Stimulated activated CD4-positive, alpha-beta T cell treated with anti-CD3 and anti-CD28 coated beads, TNF-alpha, amount 100 ng/mL, for 4 hours (primary cell): Measurements from ENCODE around the gene KCNIP3.

Source experiments
- DNase-seq, 3 experiments: peaks; one replicate each; pipeline ENCODE4 v3.0.0-alpha.2; 2020; ENCODE audit warnings: low read depth in 3 of 3

KCNIP3 gene

DNA sequence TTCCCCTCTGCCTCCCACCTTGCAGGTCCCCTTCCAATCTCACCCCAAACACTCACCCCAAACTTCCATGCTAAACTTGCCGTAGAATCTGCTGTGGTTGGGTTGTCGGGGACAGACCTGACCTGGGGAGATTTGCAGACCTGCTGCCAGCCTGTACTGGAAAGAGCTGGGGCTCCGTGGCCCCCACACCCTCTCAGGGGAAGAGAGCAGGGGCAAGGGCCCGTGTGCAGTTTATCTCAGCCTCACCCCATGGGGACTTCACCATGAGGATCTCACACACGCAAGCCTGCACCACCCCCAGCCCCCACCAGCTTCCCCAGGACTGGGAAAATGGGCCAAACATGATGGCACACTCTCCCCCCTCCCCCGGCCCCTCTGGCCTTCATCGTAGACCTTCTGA, 30.7 kb downstream of the KCNIP3 start:
- no peak for DNase-seq

DNA sequence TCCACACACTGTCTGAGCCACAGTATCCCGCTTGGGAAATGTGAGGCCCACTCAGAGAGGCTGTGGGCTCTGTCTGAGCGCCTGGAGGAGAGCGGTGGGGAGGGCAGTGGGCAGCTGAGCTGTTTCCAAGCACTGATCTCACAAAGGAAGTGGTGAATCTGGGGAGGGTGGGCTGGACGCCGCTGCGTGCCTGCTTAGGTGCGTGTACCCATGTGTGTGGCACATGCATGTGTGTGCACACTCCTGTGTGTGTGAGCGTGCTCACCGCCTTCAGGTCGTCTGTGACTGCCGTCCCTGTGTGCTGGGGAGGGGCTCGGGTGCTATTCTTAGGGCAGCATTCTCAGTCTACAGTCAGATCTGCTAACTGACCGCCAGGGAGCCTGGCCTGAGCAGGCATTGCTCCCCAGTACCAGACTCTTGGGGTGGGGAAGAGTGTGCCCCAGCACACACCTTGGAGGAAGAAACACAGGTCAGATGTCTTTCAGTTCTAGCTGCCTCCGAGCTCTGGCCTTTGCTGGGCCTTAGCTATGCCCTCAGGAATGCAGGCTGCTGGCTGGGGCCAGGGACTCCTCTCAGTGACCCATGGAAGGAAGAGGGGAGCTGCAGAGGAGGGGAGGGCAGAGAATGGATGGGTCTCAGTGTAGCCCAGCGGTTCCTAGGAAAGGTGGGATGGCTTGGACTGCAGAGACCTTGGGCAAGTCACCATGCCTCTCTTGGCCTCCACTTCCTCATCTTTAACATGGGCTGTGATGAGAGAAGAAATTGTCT, 31.4 kb downstream of the KCNIP3 start:
- DNase-seq = no peak

GRCh38 chr2:95329401-95329800, 32.3 kb downstream of the KCNIP3 start:
- no peak for DNase-seq

- no peak for DNase-seq
These were observed 33.0 kb downstream of the KCNIP3 start for GRCh38 chr2:95329891-95330793.

- no peak for DNase-seq
These were observed 33.7 kb downstream of the KCNIP3 start for GRCh38 chr2:95330794-95331338.

DNA sequence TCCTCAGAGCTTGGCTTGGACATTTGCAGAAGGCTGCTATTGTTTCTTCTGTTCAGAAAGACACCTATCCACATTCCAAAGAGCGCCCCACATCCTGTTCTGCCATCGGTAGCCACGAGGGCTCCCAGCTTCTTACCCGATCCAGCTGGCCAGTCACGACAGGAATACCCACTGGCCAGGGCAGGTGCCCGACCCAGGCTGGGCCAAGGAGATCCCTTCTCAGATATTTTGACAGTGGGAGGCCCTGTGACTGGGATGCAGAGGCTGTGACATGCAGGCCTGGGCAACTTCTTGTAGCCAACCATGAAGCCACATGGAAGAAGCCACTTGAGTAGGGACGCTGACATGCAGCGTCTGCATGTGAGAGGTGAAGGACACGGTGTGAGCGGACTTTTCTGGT, 34.5 kb downstream of the KCNIP3 start:
- DNase-seq = no peak

GRCh38 chr2:95332036-95332435, 34.9 kb downstream of the KCNIP3 start:
- DNase-seq = no peak

GRCh38 chr2:95333056-95333455, 35.9 kb downstream of the KCNIP3 start:
- DNase-seq = no peak

DNA sequence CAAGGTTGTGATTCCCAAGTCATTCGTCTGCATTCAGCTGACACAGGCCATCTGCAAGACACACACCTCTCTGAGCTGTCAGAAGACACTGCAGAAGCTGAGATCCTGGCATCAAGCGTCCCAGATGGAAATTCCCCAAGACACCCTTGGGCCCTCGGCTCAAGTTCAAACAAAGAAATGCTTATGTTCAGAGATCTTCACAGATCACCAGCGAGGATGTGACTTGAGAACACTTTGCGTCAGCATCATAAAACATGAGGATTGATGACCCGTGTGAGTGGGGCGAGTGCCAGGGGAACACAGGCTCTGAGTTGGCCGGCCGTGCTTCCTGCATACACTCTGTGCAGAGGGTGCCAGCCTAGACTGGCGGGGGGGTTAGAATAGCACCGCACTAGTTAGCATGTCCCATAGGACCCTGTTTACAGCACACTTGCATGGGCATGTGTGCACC, 36.8 kb downstream of the KCNIP3 start:
- no peak for DNase-seq

GRCh38 chr2:95334916-95335641, 37.9 kb downstream of the KCNIP3 start:
- DNase-seq = no peak

GRCh38 chr2:95336406-95336805, 39.3 kb downstream of the KCNIP3 start:
- no peak for DNase-seq

DNA sequence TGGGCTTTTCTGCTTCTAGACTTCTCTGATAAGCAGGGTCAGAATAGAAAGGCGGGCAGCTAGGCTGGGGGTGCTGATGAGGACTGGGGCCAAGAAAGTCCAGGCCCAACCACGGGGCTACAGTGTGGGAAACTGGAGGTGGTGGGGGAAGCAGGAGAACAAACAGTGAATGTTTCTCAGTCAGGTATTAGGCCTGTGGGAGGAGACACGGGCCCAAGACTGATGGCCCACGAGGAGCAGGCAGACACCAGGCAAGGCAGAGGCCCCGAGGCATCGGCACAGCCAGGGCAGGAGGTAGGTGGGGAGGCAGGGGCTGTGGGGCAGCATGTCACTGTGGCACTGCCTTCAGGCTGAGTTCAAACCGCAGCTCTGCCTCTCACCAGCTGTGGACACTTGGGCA, 40.7 kb downstream of the KCNIP3 start:
- DNase-seq = no peak

DNA sequence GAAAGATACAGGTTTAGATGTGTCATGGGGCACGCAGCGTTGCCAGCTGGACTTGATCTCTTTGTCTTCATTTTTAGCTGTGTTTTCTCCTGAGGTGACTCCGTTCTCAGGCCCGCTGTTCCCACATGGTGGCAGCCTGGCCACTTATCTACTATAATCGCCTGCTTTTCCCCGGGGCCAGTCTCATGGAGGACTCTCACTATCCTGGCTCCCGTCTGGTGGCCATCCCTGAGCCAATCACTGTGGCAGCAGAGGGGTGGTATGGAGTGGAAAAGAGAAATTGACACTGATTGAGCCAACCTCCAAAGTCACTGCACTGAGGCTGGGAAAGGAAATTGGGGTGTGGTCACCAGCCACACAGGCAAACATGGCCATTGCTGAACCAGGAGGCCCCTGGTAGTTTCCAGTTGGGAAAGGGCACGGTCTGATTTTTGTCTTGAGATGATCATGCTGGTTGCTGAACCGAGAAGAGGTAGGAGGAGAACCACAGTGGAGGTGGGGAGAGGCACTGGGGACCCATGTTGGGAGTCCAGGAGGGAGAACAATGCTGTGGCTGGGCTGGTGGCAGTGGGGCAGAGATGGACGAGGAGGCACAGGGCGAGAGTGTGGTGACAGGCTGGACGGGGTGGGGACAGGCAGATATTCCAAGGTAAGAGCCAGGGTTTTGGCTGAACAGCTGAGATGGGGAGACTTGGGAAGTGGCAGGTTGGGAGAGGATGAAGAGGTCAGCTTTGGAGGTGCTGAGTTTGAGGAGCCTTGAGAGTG, 45.6 kb downstream of the KCNIP3 start:
- no peak for DNase-seq

DNA sequence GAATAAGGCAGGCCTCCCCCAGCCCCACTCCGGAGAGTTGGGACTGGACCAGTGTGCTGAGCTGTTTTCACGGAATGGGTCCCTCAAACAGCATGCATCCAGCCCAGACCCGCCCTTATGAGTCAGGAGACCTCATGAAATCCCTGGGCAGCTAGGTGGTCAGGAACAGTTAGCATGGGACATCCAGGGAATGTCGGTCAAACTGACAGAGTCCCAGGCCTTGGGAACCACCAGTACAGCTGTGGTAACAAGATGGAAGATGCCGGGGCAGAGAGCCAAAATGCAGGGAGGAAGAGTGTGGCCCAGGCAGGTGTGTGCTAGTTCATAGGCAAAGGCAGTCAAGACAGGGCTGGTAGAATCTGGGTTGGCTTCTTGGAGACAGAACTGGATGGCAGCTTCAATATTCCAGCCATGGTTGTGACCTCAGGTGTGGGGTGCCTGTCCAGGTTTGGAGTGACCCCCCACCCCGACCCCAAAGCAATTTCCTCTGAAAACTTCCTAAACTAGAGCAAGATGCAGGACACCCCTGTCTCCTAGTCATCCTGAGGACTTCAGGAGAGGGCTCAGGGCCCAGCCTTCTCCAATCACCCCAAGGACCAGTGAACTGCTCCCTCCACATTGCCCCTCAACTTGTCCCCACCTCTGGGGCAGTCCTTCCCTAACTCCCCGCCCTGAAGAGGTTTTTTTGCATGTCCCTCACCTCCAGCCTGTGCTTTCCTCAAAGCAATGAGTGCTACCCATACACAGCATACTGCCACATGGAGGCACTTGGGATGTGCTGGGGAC, 46.5 kb downstream of the KCNIP3 start:
- DNase-seq = no peak

DNA sequence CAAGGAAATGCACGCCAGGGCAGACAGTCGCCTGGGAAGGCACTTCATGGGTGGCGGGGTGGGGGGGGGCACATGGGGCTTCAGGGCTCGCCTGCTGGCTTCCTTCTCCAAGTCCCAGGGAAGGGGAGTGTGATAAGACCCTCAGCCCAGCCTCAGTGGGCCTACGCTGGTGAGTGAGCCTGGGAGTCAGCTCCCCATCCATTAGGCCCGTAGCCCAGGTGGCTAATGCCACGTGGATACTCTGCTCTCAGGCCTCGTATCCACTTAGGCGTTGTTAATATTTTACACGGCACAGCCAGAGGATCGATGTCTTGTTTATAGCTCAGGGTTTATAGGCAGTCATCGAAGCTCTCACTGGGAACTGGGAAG, 47.1 kb downstream of the KCNIP3 start:
- DNase-seq = no peak

- DNase-seq = no peak
These were observed 47.5 kb downstream of the KCNIP3 start for GRCh38 chr2:95344656-95345055.

DNA sequence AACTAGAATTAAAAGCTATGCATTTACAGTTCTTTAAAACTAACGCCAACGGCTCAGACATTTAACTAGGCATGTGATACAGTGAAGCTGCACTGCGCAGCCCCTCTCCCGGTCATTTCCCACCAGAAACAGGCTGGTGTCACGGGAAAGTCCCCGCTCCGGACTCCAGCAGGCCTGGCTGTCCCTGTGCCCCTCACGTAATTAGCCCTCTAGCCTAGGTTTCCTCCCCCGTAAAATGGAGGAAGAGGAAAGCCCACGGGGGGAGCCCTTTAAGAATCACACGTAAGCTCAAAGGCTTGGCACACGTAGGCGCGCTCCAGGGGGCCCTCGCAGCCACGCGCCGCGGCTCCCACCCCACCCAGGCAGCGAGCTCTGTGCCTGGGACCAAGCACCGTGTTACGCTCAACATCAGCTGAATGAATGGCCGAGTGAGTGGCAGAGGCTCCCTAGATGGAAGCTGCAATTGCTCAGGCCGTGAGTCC, 48.0 kb downstream of the KCNIP3 start:
- DNase-seq = no peak

DNA sequence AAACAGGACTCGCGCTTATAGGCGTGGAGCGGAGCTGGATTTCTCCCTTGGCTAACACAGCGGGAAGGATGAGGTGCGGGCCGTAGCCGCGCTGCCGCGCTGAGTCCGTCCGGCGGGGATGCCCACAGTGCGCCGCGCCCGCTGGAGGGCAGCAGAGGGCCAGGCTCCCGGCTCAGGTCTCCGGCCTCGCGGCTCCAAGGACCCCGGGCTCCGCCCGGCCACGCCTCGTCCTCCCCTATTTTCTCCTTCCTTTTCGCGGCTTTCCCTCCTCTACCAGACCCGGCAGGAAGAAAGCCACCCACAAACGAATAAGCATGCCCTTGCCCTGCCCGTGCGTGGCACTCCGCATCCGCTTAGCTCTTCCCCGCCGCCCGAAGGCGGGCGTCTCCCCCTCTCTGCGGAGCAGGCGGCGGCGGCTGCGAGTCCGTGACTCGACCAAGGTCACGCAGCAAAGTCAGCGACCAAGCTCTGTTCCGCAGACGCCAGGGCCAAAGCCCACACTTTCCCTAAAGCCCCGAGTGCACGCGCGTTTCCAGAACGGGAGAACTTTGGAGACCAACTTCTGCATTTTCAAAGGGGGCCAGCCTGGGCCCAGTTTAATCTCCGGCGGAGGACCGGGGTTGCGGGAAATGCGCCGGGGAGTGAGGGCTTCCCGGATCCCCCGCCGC, 48.5 kb downstream of the KCNIP3 start:
- peak; percentile 5 to 55 (median 31) for DNase-seq

GRCh38 chr2:95346231-95346737, 49.1 kb downstream of the KCNIP3 start:
- DNase-seq = no peak
